ENCODE results near the gene DPPA2.

DNA sequence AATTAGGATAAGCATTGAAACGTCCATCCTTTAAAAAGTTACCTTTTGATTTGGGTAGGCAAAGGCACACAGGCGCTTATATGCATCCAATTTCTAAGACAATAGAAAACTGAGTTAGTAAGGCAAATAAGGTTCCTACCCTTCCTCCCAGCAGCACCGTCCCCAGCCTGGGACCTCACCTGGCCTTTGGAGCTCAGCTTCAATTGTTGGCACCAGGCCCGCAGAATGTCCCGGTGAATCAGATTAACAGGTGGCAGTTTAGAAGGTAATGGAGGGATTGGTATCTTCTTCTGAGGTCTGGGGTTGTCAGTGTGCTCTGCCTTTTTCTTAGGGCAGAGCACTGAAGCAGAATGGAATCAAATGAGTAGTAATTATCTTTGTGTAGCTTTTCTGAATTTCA, 15.4 kb upstream of the DPPA2 start:
- TF ChIP-seq EZH2phosphoT487 (IDR thresholded peaks at IDR 0.05; ENCODE audit: insufficient read depth, low read depth) (no peak), EZH2 (IDR thresholded peaks at IDR 0.05; ENCODE audit: insufficient read depth, poor library complexity, severe bottlenecking) (no peak)
